Neural progenitor cell (in vitro differentiated cells): Measurements from ENCODE around the gene ZBTB37. TPM values are rescaled to one million over a fixed set of nuclear protein-coding genes. Genes with fewer than 3 reads are reported as not detected.

ENCODE experiments used
- DNase-seq: peaks from one replicate; pipeline ENCODE4 v3.0.0-alpha.2; 2016; ENCODE audit warnings: low spot score
- H2AFZ ChIP-seq: fragments of 200-600 bp; sonication (generic); replicated peaks from 2 replicates; pipeline ENCODE4 v1.6.1; 2016; ENCODE audit warnings: antibody characterized with exemption
- H3F3A ChIP-seq: fragments of 200-600 bp; sonication (generic); 2 replicates; pipeline ENCODE4 v1.6.1; 2016; ENCODE audit warnings: antibody characterized with exemption, low read depth
- H3K27ac ChIP-seq: fragments of 200-600 bp; sonication (generic); 2 replicates; pipeline ENCODE4 v1.5.1; 2016; ENCODE audit warnings: mild to moderate bottlenecking
- H3K27me3 ChIP-seq: fragments of 200-600 bp; sonication (generic); 2 replicates; pipeline ENCODE4 v1.6.1; 2016; ENCODE audit warnings: mild to moderate bottlenecking, moderate library complexity
- H3K36me3 ChIP-seq: fragments of 200-600 bp; sonication (generic); 2 replicates; pipeline ENCODE4 v1.5.1; 2016
- H3K4me1 ChIP-seq: fragments of 200-600 bp; sonication (generic); 2 replicates; pipeline ENCODE4 v1.6.1; 2016; ENCODE audit warnings: mixed run types
- H3K4me2 ChIP-seq: fragments of 200-600 bp; sonication (generic); 2 replicates; pipeline ENCODE4 v1.6.1; 2016
- H3K4me3 ChIP-seq: fragments of 200-600 bp; sonication (generic); 2 replicates; pipeline ENCODE4 v1.5.1; 2016
- H3K79me2 ChIP-seq: fragments of 200-600 bp; sonication (generic); 2 replicates; pipeline ENCODE4 v1.6.1; 2016; ENCODE audit warnings: low read depth
- H3K9ac ChIP-seq: fragments of 200-600 bp; sonication (generic); 2 replicates; pipeline ENCODE4 v1.6.1; 2016
- H3K9me3 ChIP-seq: fragments of 200-600 bp; sonication (generic); 2 replicates; pipeline ENCODE4 v1.5.1; 2016; ENCODE audit warnings: low read depth
- H4K20me1 ChIP-seq: fragments of 200-600 bp; sonication (generic); 2 replicates; pipeline ENCODE4 v1.6.1; 2016; ENCODE audit warnings: low read depth
- H3K27ac Mint-ChIP-seq: 3 replicates; pipeline ENCODE4 v1.8.0; 2021; ENCODE audit warnings: mixed read lengths
- H3K27me3 Mint-ChIP-seq: 2 replicates; pipeline ENCODE4 v1.8.0; 2022; ENCODE audit warnings: low read depth, mild to moderate bottlenecking, inconsistent platforms, moderate library complexity, mixed read lengths; ENCODE audit not compliant: insufficient read depth
- H3K36me3 Mint-ChIP-seq: 3 replicates; pipeline ENCODE4 v1.8.0; 2021; ENCODE audit warnings: mixed read lengths
- H3K4me1 Mint-ChIP-seq: 3 replicates; pipeline ENCODE4 v1.8.0; 2021; ENCODE audit warnings: mixed read lengths
- H3K4me3 Mint-ChIP-seq: 3 replicates; pipeline ENCODE4 v1.8.0; 2021; ENCODE audit warnings: mild to moderate bottlenecking, moderate library complexity, mixed read lengths
- H3K9me3 Mint-ChIP-seq: 3 replicates; pipeline ENCODE4 v1.8.0; 2020; ENCODE audit warnings: mixed read lengths
- CTCF ChIP-seq: fragments of 200-600 bp; sonication (generic); IDR thresholded peaks from 2 replicates; pipeline ENCODE4 v1.5.1; 2017; ENCODE audit warnings: antibody characterized with exemption, mild to moderate bottlenecking
- EZH2 ChIP-seq: fragments of 200-600 bp; sonication (generic); IDR thresholded peaks from 2 replicates; pipeline ENCODE4 v1.6.1; 2017; ENCODE audit warnings: antibody characterized with exemption, mild to moderate bottlenecking, moderate library complexity
- EZH2phosphoT487 ChIP-seq: fragments of 200-600 bp; sonication (generic); IDR thresholded peaks from 2 replicates; pipeline ENCODE4 v1.6.1; 2017; ENCODE audit warnings: antibody characterized with exemption
- total RNA-seq: library from RNA; depleted of rRNA; stranded (reverse); fragments of >200 nt; gene quantifications from 2 replicates; pipeline ENCODE4 v1.2.3, GENCODE V29; 2015; ENCODE audit warnings: low replicate concordance

ZBTB37 gene
- total RNA-seq, 1 donor from 2014 or later, result 19.4 TPM

GRCh38 chr1:173852105-173852504 lies 16.1 kb upstream of the ZBTB37 start:
- peaks cover 16% of the 10 kb centered on the region for H4K20me1 ChIP-seq
- peaks cover 10% of the 10 kb centered on the region for H3K4me1 ChIP-seq
- no peak overlapping the region for H3K4me3 ChIP-seq
- H3F3A ChIP-seq, result peaks cover 23% of the 10 kb centered on the region
- H3K9me3 ChIP-seq, result no peaks in the 10 kb centered on the region
- H3K27me3 Mint-ChIP-seq, result no peaks in the 10 kb centered on the region
- no peaks in the 10 kb centered on the region for H3K9me3 Mint-ChIP-seq
- DNase-seq, result no peak
- H3K9ac ChIP-seq, result no peak overlapping the region
- H3K79me2 ChIP-seq, result no peaks in the 10 kb centered on the region
- no peak overlapping the region for H3K4me2 ChIP-seq
- TF ChIP-seq EZH2phosphoT487, result no peak
- TF ChIP-seq EZH2, result no peak
- no peak for TF ChIP-seq CTCF
- H3K27ac ChIP-seq, result no peak overlapping the region
- no peak overlapping the region for H3K27ac Mint-ChIP-seq
- no peak overlapping the region for H2AFZ ChIP-seq
- peaks cover 6% of the 10 kb centered on the region for H3K36me3 ChIP-seq
- H3K27me3 ChIP-seq, result no peaks in the 10 kb centered on the region
- no peaks in the 10 kb centered on the region for H3K4me1 Mint-ChIP-seq
- peaks cover 32% of the 10 kb centered on the region for H3K36me3 Mint-ChIP-seq
- no peak overlapping the region for H3K4me3 Mint-ChIP-seq

GRCh38 chr1:173853074-173853473 lies 15.1 kb upstream of the ZBTB37 start:
- H3K9ac ChIP-seq, result no peak overlapping the region
- no peaks in the 10 kb centered on the region for H3K9me3 ChIP-seq
- Mint-ChIP-seq H3K27ac (no peak overlapping the region), H3K27me3 (no peaks in the 10 kb centered on the region), H3K9me3 (no peaks in the 10 kb centered on the region), H3K4me3 (no peak overlapping the region), H3K36me3 (peaks cover 39% of the 10 kb centered on the region), H3K4me1 (no peaks in the 10 kb centered on the region)
- no peaks in the 10 kb centered on the region for H3K27me3 ChIP-seq
- H3K4me2 ChIP-seq, result no peak overlapping the region
- no peaks in the 10 kb centered on the region for H3K79me2 ChIP-seq
- H3F3A ChIP-seq, result peaks cover 32% of the 10 kb centered on the region
- DNase-seq, result peak; percentile 61
- H4K20me1 ChIP-seq, result peaks cover 16% of the 10 kb centered on the region
- no peak overlapping the region for H3K27ac ChIP-seq
- H3K4me1 ChIP-seq, result peaks cover 10% of the 10 kb centered on the region
- H3K36me3 ChIP-seq, result peaks cover 6% of the 10 kb centered on the region
- TF ChIP-seq CTCF (no peak), EZH2phosphoT487 (peak; percentile 94), EZH2 (no peak)
- H2AFZ ChIP-seq, result no peak overlapping the region
- no peak overlapping the region for H3K4me3 ChIP-seq

GRCh38 chr1:173856014-173856413 lies 12.2 kb upstream of the ZBTB37 start:
- Histone ChIP-seq H3F3A (peaks cover 46% of the 10 kb centered on the region), H3K4me2 (no peak overlapping the region), H3K9ac (no peak overlapping the region), H3K27ac (no peak overlapping the region), H3K79me2 (no peaks in the 10 kb centered on the region), H4K20me1 (peaks cover 18% of the 10 kb centered on the region), H3K27me3 (no peaks in the 10 kb centered on the region), H3K36me3 (peaks cover 12% of the 10 kb centered on the region), H2AFZ (no peak overlapping the region), H3K4me3 (no peak overlapping the region), H3K4me1 (peaks cover 10% of the 10 kb centered on the region), H3K9me3 (no peaks in the 10 kb centered on the region)
- no peak for DNase-seq
- no peak overlapping the region for H3K4me3 Mint-ChIP-seq
- H3K27me3 Mint-ChIP-seq, result no peaks in the 10 kb centered on the region
- no peak overlapping the region for H3K27ac Mint-ChIP-seq
- H3K36me3 Mint-ChIP-seq, result peaks cover 41% of the 10 kb centered on the region
- TF ChIP-seq EZH2phosphoT487 (no peak), CTCF (no peak), EZH2 (no peak)
- no peaks in the 10 kb centered on the region for H3K4me1 Mint-ChIP-seq
- no peaks in the 10 kb centered on the region for H3K9me3 Mint-ChIP-seq
